Parathyroid adenoma (tissue), 2 donors: ENCODE measurements around the gene SLC49A4.

Experiments used
- H2AFZ ChIP-seq: fragments of 300-600 bp; sonication (generic); one replicate; pipeline ENCODE4 v1.7.0; 2017; ENCODE audit warnings: antibody characterized with exemption, mild to moderate bottlenecking
- H3K27ac ChIP-seq: fragments of 300-600 bp; sonication (generic); one replicate; pipeline ENCODE4 v1.7.0; 2017
- H3K27me3 ChIP-seq: fragments of 300-600 bp; sonication (generic); one replicate; pipeline ENCODE4 v1.7.0; 2017; ENCODE audit warnings: low read length; ENCODE audit not compliant: control insufficient read depth, insufficient read depth
- H3K36me3 ChIP-seq: fragments of 300-600 bp; sonication (generic); one replicate; pipeline ENCODE4 v1.7.0; 2017; ENCODE audit warnings: low read length; ENCODE audit not compliant: control insufficient read depth, insufficient read depth
- H3K4me1 ChIP-seq: fragments of 300-600 bp; sonication (generic); one replicate; pipeline ENCODE4 v1.7.0; 2017; ENCODE audit warnings: control low read depth
- H3K4me2 ChIP-seq: fragments of 300-600 bp; sonication (generic); one replicate; pipeline ENCODE4 v1.7.0; 2017; ENCODE audit warnings: low read length
- H3K4me3 ChIP-seq: fragments of 300-600 bp; sonication (generic); one replicate; pipeline ENCODE4 v1.7.0; 2017; ENCODE audit warnings: low read depth, low read length
- H3K79me2 ChIP-seq: fragments of 300-600 bp; sonication (generic); one replicate; pipeline ENCODE4 v1.7.0; 2017; ENCODE audit warnings: control low read depth
- H3K9ac ChIP-seq: fragments of 300-600 bp; sonication (generic); one replicate; pipeline ENCODE4 v1.7.0; 2017; ENCODE audit warnings: mild to moderate bottlenecking
- H3K9me3 ChIP-seq: fragments of 300-600 bp; sonication (generic); one replicate; pipeline ENCODE4 v1.7.0; 2017; ENCODE audit warnings: low read length; ENCODE audit not compliant: control insufficient read depth
- CTCF ChIP-seq: fragments of 300-600 bp; sonication (generic); IDR thresholded peaks from one replicate; pipeline ENCODE4 v1.7.0; 2017; ENCODE audit warnings: antibody characterized with exemption, mild to moderate bottlenecking
- donor health status: primary hyperparathyroidism.

SLC49A4 gene

GRCh38 chr3:122859021-122859805, 64.3 kb downstream of the SLC49A4 start:
- Histone ChIP-seq H3K9ac (no peak overlapping the region), H3K4me2 (no peak overlapping the region), H3K27ac (no peak overlapping the region), H3K79me2 (no peaks in the 10 kb centered on the region), H3K36me3 (no peaks in the 10 kb centered on the region), H2AFZ (no peak overlapping the region), H3K4me3 (no peak overlapping the region), H3K27me3 (no peaks in the 10 kb centered on the region), H3K4me1 (no peaks in the 10 kb centered on the region), H3K9me3 (no peaks in the 10 kb centered on the region)
- TF ChIP-seq CTCF, result no peak

GRCh38 chr3:122862381-122862780, 67.5 kb downstream of the SLC49A4 start:
- H2AFZ ChIP-seq, result no peak overlapping the region
- TF ChIP-seq CTCF, result no peak
- no peaks in the 10 kb centered on the region for H3K36me3 ChIP-seq
- H3K4me2 ChIP-seq, result no peak overlapping the region
- H3K79me2 ChIP-seq, result no peaks in the 10 kb centered on the region
- H3K27me3 ChIP-seq, result no peaks in the 10 kb centered on the region
- H3K4me1 ChIP-seq, result no peaks in the 10 kb centered on the region
- H3K9me3 ChIP-seq, result no peaks in the 10 kb centered on the region
- H3K9ac ChIP-seq, result no peak overlapping the region
- H3K4me3 ChIP-seq, result no peak overlapping the region
- no peak overlapping the region for H3K27ac ChIP-seq

- Histone ChIP-seq H3K4me1 (no peaks in the 10 kb centered on the region), H3K27me3 (no peaks in the 10 kb centered on the region), H3K9ac (no peak overlapping the region), H3K4me2 (no peak overlapping the region), H3K79me2 (no peaks in the 10 kb centered on the region), H3K4me3 (no peak overlapping the region), H3K36me3 (no peaks in the 10 kb centered on the region), H3K27ac (no peak overlapping the region), H2AFZ (no peak overlapping the region), H3K9me3 (no peaks in the 10 kb centered on the region)
- no peak for TF ChIP-seq CTCF
These were observed 69.6 kb downstream of the SLC49A4 start for GRCh38 chr3:122864498-122864897.

DNA sequence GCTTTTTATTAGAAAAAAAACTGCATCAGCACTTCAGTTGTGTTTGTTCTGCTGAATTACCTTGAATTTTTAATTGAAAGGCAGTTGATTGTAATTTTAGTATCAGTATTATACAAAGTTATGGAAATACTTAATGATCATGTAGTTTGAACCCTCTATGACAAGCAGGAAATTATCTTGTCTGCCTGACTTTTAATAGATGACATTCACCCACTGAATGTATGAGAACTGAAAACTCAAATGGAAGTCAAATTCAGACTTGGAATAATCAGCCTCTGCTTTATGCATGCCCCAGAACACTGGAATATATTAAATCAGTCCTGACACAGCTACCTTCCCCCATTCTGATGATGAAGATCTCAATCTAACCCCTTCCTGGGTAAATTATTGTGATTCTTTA, 73.5 kb downstream of the SLC49A4 start:
- H3K9me3 ChIP-seq, result no peaks in the 10 kb centered on the region
- no peak overlapping the region for H3K4me2 ChIP-seq
- H3K36me3 ChIP-seq, result no peaks in the 10 kb centered on the region
- H3K27ac ChIP-seq, result no peak overlapping the region
- H3K4me1 ChIP-seq, result no peaks in the 10 kb centered on the region
- H2AFZ ChIP-seq, result no peak overlapping the region
- TF ChIP-seq CTCF, result no peak
- H3K27me3 ChIP-seq, result no peaks in the 10 kb centered on the region
- H3K4me3 ChIP-seq, result no peak overlapping the region
- H3K79me2 ChIP-seq, result no peaks in the 10 kb centered on the region
- H3K9ac ChIP-seq, result no peak overlapping the region
